Fibroblast of skin of left quadriceps (primary cell): Measurements from ENCODE around the gene DMAC2L.

Experiments
- DNase-seq, 2 experiments: peaks; one replicate each; pipeline ENCODE4 v3.0.0-alpha.2; 2013; ENCODE audit warnings: low read depth in 2 of 2

DMAC2L gene

DNA sequence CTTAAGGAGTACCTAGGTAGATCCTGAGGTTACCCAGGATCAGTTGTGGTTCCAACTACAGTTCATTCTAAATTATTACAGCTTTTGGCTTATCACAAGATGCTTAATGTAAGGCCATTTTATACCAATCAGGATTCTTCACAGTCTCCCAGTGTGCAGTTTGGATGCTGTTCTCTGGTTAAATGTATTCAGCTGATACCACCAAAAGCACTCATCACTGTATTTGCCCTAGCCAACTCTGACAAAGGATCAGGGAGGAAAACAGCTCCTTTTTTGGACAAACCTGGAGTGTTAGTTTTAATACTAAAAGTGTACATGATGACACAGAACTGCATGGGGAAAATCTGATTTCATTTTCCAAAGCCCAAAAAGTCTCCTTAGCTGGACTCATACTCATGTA is 19.5 kb downstream of the DMAC2L start:
- no peak for DNase-seq

GRCh38 chr14:50333014-50333509 is 20.9 kb downstream of the DMAC2L start:
- peak; percentile 83 to 84 for DNase-seq

GRCh38 chr14:50334211-50334610 is 22.1 kb downstream of the DMAC2L start:
- DNase-seq, result no peak

DNA sequence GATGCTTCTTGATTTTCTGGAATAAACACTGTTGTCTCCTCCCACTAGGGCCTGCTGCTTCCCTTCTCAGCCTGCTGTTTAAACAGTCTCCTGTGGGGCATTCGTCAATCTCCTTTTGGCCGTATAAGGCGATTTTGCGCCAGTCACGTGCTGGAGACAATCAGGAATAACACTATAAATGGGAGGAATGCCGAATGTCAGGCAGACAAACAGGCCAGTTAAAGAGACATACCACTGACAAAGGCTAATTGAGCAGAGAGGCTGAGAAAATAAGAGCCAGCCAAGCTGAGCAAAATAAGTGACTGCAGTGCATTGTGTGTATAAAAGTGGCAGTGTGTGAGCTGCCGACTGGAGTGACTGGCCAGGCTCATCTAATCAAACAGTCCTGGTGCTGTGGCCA is 23.3 kb downstream of the DMAC2L start:
- DNase-seq, result peak in 1 of 2 experiments; percentile 72

GRCh38 chr14:50335989-50336824 is 24.1 kb downstream of the DMAC2L start:
- DNase-seq, result no peak

GRCh38 chr14:50338587-50338986 is 26.5 kb downstream of the DMAC2L start:
- DNase-seq, result no peak

DNA sequence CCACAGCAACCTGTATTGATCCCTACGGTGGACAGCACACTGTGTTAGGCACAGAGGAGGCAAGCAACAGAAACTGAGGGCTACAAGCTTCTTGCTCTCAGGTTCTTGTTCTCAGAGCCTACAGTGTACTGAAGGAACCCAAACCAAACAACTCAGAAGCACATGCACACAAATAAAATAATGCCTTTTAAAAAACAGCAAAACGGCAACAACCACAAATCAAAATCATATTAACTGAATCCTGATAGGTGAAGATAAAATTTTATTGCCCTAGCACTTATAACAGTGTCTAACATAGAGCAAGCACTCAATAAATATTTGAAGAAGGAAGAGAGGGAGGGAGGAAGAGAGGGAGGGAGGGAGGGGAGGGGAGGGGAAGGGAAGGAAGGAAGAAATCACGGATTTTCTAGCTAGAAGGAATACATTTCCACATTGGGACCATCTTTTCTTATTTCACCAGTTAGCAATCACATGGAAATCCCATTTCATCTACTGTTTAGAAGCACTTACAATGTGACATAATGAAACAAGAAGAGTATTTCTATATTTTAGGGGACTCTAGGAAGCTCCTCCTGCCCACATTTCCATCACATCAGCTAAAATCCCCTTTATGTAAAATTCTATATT is 27.2 kb downstream of the DMAC2L start:
- DNase-seq, result no peak

GRCh38 chr14:50340045-50340444 is 27.9 kb downstream of the DMAC2L start:
- no peak for DNase-seq

- DNase-seq, result no peak
These were observed 28.8 kb downstream of the DMAC2L start for GRCh38 chr14:50340963-50341362.

DNA sequence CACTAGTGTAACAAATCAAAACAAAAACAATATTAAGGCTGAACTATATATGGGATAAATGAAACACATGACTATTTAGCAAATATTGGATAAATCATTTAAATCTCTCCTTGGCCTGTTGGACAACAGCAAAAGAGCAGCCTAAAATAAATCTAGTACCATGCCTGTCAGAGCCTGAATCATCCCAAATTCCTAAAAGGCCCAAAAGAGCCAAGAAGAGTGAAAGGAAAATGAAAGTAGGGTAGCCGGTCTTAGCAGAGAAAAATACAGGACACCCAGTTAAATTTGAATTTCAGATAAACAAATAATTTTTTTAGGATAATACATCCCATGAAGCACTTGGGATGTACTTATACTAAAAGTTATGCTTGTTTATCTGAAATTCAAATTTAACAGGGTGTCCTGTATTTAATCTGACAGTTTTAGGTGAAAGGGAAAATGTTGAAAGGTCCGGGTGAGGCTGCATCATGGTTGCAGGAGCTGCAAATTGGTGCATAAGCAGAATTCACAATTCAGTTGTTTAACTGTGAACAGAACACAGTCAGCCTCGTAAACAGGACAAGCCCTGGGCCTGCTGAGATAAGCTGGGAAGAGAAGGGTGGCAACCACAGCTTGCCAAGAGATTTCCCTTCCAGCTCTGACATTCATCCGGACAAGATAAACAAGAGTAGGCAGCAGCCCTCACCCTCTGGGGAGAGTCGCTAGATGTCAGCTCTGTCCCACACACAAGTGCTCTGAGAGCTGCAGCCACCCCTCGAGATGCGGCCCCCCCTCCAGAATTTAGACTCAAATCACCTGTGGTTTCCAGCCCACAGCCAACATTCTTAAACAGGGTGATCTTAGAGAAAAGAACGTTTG is 30.3 kb downstream of the DMAC2L start:
- DNase-seq, result peak; percentile 83 to 84

- no peak for DNase-seq
These were observed 31.3 kb downstream of the DMAC2L start for GRCh38 chr14:50343434-50343833.

- DNase-seq, result no peak
These were observed 32.1 kb downstream of the DMAC2L start for GRCh38 chr14:50344116-50344775.

DNA sequence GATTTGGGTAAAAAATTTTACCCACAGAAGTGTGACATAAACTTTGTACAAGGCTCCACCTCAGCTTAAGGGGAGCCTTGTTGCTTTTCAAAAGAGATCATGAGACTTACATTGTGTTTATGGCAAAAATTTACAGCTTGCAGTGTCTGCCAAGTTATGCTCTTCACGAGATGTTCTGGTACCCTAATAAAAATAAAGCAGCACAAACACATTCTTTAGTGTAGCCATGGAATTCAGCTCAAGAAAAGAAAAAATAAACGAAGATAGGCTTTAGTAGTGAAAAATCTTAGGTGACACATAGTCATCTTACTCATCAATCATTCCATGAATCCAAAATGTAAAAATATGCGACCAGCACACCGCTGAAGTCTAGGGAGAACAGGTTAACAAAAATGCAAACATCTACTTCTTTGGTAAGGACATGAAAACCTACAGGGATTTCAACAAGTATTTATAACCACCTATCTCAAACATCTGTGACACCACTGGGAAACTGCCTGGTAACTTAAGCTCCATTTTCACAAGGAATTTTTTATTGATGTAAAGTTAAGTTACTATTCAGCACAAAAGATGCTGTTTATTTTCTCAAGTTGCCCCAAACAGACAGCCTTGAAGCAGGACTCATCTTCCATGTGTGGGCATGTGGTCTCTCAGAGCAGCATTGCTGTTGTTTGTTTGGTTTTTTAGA is 32.9 kb downstream of the DMAC2L start:
- DNase-seq, result peak in 1 of 2 experiments; percentile 73

DNA sequence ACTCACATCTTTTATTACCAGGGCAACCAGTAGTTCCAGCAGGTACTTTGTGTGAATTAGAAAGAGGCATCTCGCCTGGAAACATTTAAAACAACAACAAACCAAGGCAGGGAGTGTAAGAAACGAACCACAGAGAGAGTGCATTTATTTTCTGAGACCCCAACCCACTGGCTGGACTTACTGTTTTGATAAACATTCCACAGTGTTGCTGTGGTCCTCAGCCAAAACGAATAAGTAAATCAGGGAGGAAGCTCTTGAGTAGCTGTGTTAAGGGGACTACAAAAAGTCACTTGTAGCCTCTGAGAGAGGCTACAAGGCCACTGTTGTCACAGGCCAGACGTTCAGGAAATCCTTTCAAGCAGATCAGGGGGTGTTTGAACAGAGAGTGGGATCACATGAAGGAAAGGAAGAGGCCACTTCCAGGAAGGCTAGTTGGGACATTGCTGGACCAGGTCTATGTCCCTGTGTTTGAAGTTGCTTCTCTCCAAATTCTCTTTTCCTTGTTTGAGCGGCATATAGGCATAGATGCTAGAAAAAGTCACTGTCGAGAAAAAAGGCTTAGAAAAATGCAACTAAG is 33.8 kb downstream of the DMAC2L start:
- DNase-seq, result no peak

DNA sequence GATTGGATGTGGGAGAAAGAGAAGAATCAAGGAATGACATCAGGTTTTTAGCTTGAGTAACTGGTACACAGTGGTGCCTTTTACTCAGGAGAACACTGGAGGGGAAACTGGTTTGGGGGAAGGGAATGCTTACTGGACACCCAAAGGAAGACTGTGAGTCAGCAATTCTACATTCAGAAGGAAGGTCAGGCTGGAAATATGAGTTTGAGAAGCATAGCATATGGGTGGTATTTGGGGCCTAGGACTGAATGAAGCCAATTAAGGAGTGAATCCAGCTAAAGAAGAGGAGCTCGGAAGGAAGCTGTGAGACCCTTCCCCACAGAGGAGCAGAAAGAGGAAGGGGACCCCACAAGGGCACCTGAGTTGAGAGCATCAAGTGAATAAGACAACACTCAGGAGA is 35.4 kb downstream of the DMAC2L start:
- DNase-seq, result no peak

DNA sequence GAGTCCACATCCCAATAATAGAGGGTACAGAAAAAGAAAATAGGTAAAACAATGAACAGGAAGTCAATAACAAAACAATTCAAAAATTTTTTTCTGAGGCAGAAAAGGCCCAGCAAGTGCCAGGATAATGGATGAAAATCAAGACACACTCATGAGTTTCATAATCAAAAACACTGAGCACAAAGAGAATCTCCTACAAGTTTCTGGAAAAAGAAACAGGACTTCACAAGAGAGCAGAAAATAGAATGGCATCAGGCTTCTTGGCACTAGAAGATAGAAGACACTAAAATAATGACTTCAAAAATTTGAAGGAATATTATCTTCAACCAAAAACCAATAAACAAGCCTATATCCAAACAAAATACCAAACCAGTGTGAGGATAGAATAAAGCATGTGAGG is 36.8 kb downstream of the DMAC2L start:
- no peak for DNase-seq

- DNase-seq, result no peak
These were observed 38.9 kb downstream of the DMAC2L start for GRCh38 chr14:50350975-50351374.

GRCh38 chr14:50352584-50352983 is 40.5 kb downstream of the DMAC2L start:
- no peak for DNase-seq

- DNase-seq, result no peak
These were observed 41.0 kb downstream of the DMAC2L start for GRCh38 chr14:50353126-50353525.

DNA sequence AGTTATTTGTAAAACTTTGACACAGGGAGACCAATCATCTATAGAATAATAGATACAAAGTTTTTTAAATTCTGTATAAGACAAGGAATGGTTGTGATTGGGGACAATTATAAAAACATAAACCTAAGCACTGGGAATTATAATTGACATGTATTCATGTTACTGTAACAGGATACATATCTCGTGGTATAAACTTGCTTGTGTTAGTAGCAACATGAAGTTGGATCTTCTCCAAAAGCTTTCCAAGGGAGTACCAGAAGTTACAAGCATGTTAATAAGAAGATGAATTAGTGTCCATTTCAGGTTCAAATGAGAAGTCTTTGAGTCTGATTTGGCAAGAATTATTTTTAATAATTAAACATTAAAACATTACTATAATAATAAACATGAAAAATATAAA is 42.4 kb downstream of the DMAC2L start:
- DNase-seq, result no peak

DNA sequence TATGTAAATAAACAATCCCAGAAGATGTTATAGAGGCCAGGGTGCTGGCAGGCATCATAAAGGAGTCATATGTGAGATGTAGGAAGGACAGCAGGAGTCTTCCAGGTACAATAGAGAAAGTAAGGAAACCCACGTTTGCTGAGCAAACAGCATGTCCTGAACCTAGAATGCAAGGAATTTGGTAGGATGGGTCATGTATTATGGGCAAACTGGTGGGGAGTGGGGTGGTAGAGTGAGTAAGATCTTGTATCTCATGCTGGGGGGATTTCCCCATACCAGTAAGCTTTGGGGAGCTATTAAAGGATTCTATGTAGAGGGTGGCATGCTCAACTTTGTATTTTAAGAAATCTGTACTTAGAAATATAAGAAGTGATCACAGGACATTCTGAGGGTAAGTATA is 43.6 kb downstream of the DMAC2L start:
- DNase-seq, result no peak
